ENCODE data around the gene FRMPD1. TPM values are rescaled to one million over a fixed set of nuclear protein-coding genes. Genes with fewer than 3 reads are reported as not detected.

The FRMPD1 gene
- total and polyA plus RNA-seq, 10 of the 15 experiments (the other 5 are each of a cell fraction or from before 2014, with no cell fraction given), result 0.01 to 0.08 (median 0.05) TPM; not detected in 6

DNA sequence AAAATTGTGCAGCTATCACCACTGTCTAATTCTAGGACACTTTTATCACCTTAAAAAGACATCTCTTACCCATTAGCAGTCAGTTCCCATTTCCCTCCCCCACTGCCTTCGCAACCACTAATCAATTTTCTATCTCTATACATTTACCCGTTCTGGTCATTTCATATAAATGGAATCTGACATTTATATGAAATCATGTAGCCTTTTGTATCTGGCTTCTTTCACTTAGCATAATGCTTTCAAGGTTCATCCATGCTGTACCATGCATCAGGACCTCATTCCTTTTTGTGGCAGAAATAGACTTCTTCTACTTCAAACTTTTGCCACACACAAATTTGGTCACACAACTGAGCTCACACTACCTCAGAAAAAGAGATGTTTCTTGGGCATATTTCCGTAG is 32.2 kb downstream of the FRMPD1 start:
- ATAC-seq (no peak), FAIRE-seq (no peak), DNase-seq (ENCODE audit: low read depth, low spot score) (no peak)
- in situ Hi-C loops (cut with MboI), result no loop called here
- no TSS peak for BruUV-seq (replicated peaks)
- ChIA-PET RAD21 (ENCODE audit: unreplicated experiment) (no interaction called here), CTCF (interaction anchor here (0.8 kb wide), 1 partner anchor 201 kb away, joined by 3 read pairs; no protein-coding TSS in a partner anchor), POLR2A (no interaction called here), SMC1A (ENCODE audit: uncharacterized antibody, unreplicated experiment) (no interaction called here)
- H3K79me2 ChIP-seq (ENCODE audit: control insufficient read depth, insufficient read depth, low read length), result no peaks in the 10 kb centered on the region
- WGBS (ENCODE audit: insufficient coverage, insufficient replicate concordance, low lambda C conversion rate, missing lambda C conversion rate), result 23% methylated on average over 3 of the region's 3 CpGs
- TF ChIP-seq CBFB (IDR thresholded peaks at IDR 0.05; ENCODE audit: low read depth) (no peak), PAX5 (IDR thresholded peaks at IDR 0.05; ENCODE audit: borderline replicate concordance, low read depth, low read length) (no peak), RB1 (IDR thresholded peaks at IDR 0.05; ENCODE audit: borderline replicate concordance) (no peak), CBX3 (IDR thresholded peaks at IDR 0.05; ENCODE audit: borderline replicate concordance, low read depth) (no peak), CREM (IDR thresholded peaks at IDR 0.05; ENCODE audit: low read depth) (no peak), CTCF (IDR thresholded peaks at IDR 0.05 in 2 of 3, conservative IDR thresholded peaks at IDR 0.05 in 1 of 3; ENCODE audit: control insufficient read depth in 2 of 3, extremely low read depth in 1 of 3, insufficient read depth in 1 of 3, low read depth in 3 of 3, low read length in 3 of 3) (no peak), POLR2AphosphoS2 (IDR thresholded peaks at IDR 0.05; ENCODE audit: low read depth, low read length) (no peak), RBBP5 (conservative IDR thresholded peaks at IDR 0.05) (no peak), STAT3 (IDR thresholded peaks at IDR 0.05; ENCODE audit: low read depth, low read length) (no peak), CBX5 (IDR thresholded peaks at IDR 0.05; ENCODE audit: low read depth) (no peak), TCF12 (IDR thresholded peaks at IDR 0.05; ENCODE audit: low read depth, low read length) (no peak)
- H3K27ac ChIP-seq (ENCODE audit: control insufficient read depth, insufficient read depth), result no peak overlapping the region
- H2AFZ ChIP-seq (ENCODE audit: control insufficient read depth, low read depth, low read length), result no peak overlapping the region
- no peaks in the 10 kb centered on the region for H4K20me1 ChIP-seq (ENCODE audit: control insufficient read depth, insufficient read depth)
- H3K4me3 ChIP-seq, result no peak overlapping the region
- H3K9ac ChIP-seq (ENCODE audit: control insufficient read depth, insufficient read depth, low read length), result no peak overlapping the region
- H3K4me1 ChIP-seq (ENCODE audit: control insufficient read depth, insufficient read depth, low read length), result no peaks in the 10 kb centered on the region
- no peaks in the 10 kb centered on the region; a peak in 1 of 4 replicates for H3K27me3 ChIP-seq (replicated peaks in 1 of 2; ENCODE audit: control insufficient read depth in 2 of 2, insufficient read depth in 2 of 2, low read length in 1 of 2)
- no peak overlapping the region for H3K4me2 ChIP-seq (ENCODE audit: control insufficient read depth, insufficient read depth)
- H3K9me3 ChIP-seq (replicated peaks; ENCODE audit: control insufficient read depth, insufficient read depth, low read length), result no peaks in the 10 kb centered on the region
- H3K36me3 ChIP-seq (ENCODE audit: control insufficient read depth in 2 of 2, insufficient read depth in 2 of 2, low read length in 1 of 2), result no peaks in the 10 kb centered on the region
- intact Hi-C loops (cut with micrococcal nuclease; ENCODE audit: unreplicated experiment), result no loop called here

All from GM12878 (cell line).